Measurements from ENCODE around the gene FGFR3.

FGFR3 gene

GRCh38 chr4:1770791-1771231 lies 22.3 kb upstream of the FGFR3 start:
- DNase-seq: no peak

- DNase-seq: no peak
Observed at GRCh38 chr4:1771555-1772305, 21.4 kb upstream of the FGFR3 start.

GRCh38 chr4:1772853-1773538 lies 20.1 kb upstream of the FGFR3 start:
- peak; percentile 87 for DNase-seq

GRCh38 chr4:1773754-1774153 lies 19.3 kb upstream of the FGFR3 start:
- DNase-seq: no peak

- no peak for DNase-seq
Observed at GRCh38 chr4:1775731-1776500, 17.2 kb upstream of the FGFR3 start.

- no peak for DNase-seq
Observed at GRCh38 chr4:1776521-1777161, 16.5 kb upstream of the FGFR3 start.

- DNase-seq: no peak
Observed at GRCh38 chr4:1777822-1778641, 15.1 kb upstream of the FGFR3 start.

- no peak for DNase-seq
Observed at GRCh38 chr4:1778642-1779392, 14.3 kb upstream of the FGFR3 start.

GRCh38 chr4:1779588-1780382 lies 13.3 kb upstream of the FGFR3 start:
- no peak for DNase-seq

- no peak for DNase-seq
Observed at GRCh38 chr4:1780435-1780834, 12.7 kb upstream of the FGFR3 start.

- no peak for DNase-seq
Observed at GRCh38 chr4:1783015-1783414, 10.1 kb upstream of the FGFR3 start.

GRCh38 chr4:1783970-1784369 lies 9.1 kb upstream of the FGFR3 start:
- DNase-seq: no peak

- no peak for DNase-seq
Observed at GRCh38 chr4:1784395-1784788, 8.7 kb upstream of the FGFR3 start.

GRCh38 chr4:1784789-1785591 lies 8.1 kb upstream of the FGFR3 start:
- DNase-seq: no peak

- DNase-seq: no peak
Observed at GRCh38 chr4:1785592-1785991, 7.5 kb upstream of the FGFR3 start.

GRCh38 chr4:1786544-1787362 lies 6.3 kb upstream of the FGFR3 start:
- DNase-seq: no peak

- DNase-seq: no peak
Observed at GRCh38 chr4:1787411-1788077, 5.5 kb upstream of the FGFR3 start.

GRCh38 chr4:1788254-1788973 lies 4.7 kb upstream of the FGFR3 start:
- no peak for DNase-seq

Measured in NCI-H524 treated with DMSO at 0.1 percent for 48 hours (cell line).